ENCODE data around the gene CXCL16.

GRCh38 chr17:4696437-4696805 lies 43.3 kb downstream of the CXCL16 start:
- TF ChIP-seq, protein P1, sequence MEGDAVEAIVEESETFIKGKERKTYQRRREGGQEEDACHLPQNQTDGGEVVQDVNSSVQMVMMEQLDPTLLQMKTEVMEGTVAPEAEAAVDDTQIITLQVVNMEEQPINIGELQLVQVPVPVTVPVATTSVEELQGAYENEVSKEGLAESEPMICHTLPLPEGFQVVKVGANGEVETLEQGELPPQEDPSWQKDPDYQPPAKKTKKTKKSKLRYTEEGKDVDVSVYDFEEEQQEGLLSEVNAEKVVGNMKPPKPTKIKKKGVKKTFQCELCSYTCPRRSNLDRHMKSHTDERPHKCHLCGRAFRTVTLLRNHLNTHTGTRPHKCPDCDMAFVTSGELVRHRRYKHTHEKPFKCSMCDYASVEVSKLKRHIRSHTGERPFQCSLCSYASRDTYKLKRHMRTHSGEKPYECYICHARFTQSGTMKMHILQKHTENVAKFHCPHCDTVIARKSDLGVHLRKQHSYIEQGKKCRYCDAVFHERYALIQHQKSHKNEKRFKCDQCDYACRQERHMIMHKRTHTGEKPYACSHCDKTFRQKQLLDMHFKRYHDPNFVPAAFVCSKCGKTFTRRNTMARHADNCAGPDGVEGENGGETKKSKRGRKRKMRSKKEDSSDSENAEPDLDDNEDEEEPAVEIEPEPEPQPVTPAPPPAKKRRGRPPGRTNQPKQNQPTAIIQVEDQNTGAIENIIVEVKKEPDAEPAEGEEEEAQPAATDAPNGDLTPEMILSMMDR (conservative IDR thresholded peaks at IDR 0.05; ENCODE audit: low read depth, low read length) = no peak
- TF ChIP-seq EZH2 (IDR thresholded peaks at IDR 0.05; ENCODE audit: low read length, unreplicated experiment) = no peak
